GM23338 (cell line): ENCODE data around the gene HP. TPM values are rescaled to one million over a fixed set of nuclear protein-coding genes. Genes with fewer than 3 reads are reported as not detected.

Experiments used
- ATAC-seq: fragments of 200-7000 bp; cut with Tn5 transposase; 3 replicates; pipeline ENCODE4 v1.9.1; 2020
- DNase-seq: peaks from one replicate; pipeline ENCODE4 v3.0.0-alpha.2; 2015; ENCODE audit warnings: low spot score
- H2AFZ ChIP-seq: fragments of 200-600 bp; sonication (generic); 2 replicates; pipeline ENCODE4 v1.8.0; 2016; ENCODE audit warnings: antibody characterized with exemption, mild to moderate bottlenecking, moderate library complexity
- H3F3A ChIP-seq: fragments of 200-600 bp; sonication (generic); replicated peaks from 2 replicates; pipeline ENCODE4 v1.8.0; 2017; ENCODE audit warnings: antibody characterized with exemption, mixed run types, low read depth
- H3K27ac ChIP-seq: fragments of 200-600 bp; sonication (generic); 2 replicates; pipeline ENCODE4 v1.6.1; 2016; ENCODE audit warnings: low read depth
- H3K27me3 ChIP-seq: fragments of 200-600 bp; sonication (generic); 2 replicates; pipeline ENCODE4 v1.8.0; 2016; ENCODE audit warnings: mild to moderate bottlenecking, mixed run types, moderate library complexity; ENCODE audit not compliant: insufficient read depth
- H3K36me3 ChIP-seq: fragments of 200-600 bp; sonication (generic); 2 replicates; pipeline ENCODE4 v1.8.0; 2016; ENCODE audit warnings: mild to moderate bottlenecking; ENCODE audit not compliant: insufficient read depth
- H3K4me1 ChIP-seq: fragments of 200-600 bp; sonication (generic); 2 replicates; pipeline ENCODE4 v1.8.0; 2016; ENCODE audit warnings: mild to moderate bottlenecking, moderate library complexity; ENCODE audit not compliant: insufficient read depth
- H3K4me2 ChIP-seq: fragments of 200-600 bp; sonication (generic); 2 replicates; pipeline ENCODE4 v1.7.1; 2017; ENCODE audit warnings: mixed run types
- H3K4me3 ChIP-seq: fragments of 200-600 bp; sonication (generic); 2 replicates; pipeline ENCODE4 v1.6.1; 2016; ENCODE audit warnings: mixed run types
- H3K79me2 ChIP-seq: fragments of 200-600 bp; sonication (generic); replicated peaks from 2 replicates; pipeline ENCODE4 v1.8.0; 2017; ENCODE audit warnings: mild to moderate bottlenecking; ENCODE audit not compliant: insufficient read depth
- H3K9me2 ChIP-seq: fragments of 200-600 bp; sonication (generic); 2 replicates; pipeline ENCODE4 v1.8.0; 2017; ENCODE audit not compliant: insufficient read depth
- H4K20me1 ChIP-seq: fragments of 200-600 bp; sonication (generic); replicated peaks from 2 replicates; pipeline ENCODE4 v1.8.0; 2017; ENCODE audit warnings: mild to moderate bottlenecking; ENCODE audit not compliant: insufficient read depth
- H3K27ac Mint-ChIP-seq: 2 replicates; pipeline ENCODE4 v1.8.0; 2020; ENCODE audit warnings: inconsistent platforms, mild to moderate bottlenecking, moderate library complexity, mixed read lengths
- H3K27me3 Mint-ChIP-seq: 3 replicates; pipeline ENCODE4 v1.8.0; 2022; ENCODE audit warnings: low read depth, mild to moderate bottlenecking, moderate library complexity, mixed read lengths, inconsistent platforms; ENCODE audit not compliant: insufficient read depth, poor library complexity
- H3K36me3 Mint-ChIP-seq: 3 replicates; pipeline ENCODE4 v1.8.0; 2021; ENCODE audit warnings: low read depth, mild to moderate bottlenecking, inconsistent platforms, moderate library complexity, mixed read lengths
- H3K4me1 Mint-ChIP-seq: 3 replicates; pipeline ENCODE4 v1.8.0; 2020; ENCODE audit warnings: mild to moderate bottlenecking, inconsistent platforms, mixed read lengths
- H3K4me3 Mint-ChIP-seq: 3 replicates; pipeline ENCODE4 v1.8.0; 2021; ENCODE audit warnings: moderate library complexity, mild to moderate bottlenecking, inconsistent platforms, mixed read lengths
- H3K9me3 Mint-ChIP-seq: 3 replicates; pipeline ENCODE4 v1.8.0; 2020; ENCODE audit warnings: moderate library complexity, mild to moderate bottlenecking, inconsistent platforms, mixed read lengths
- CREB1 ChIP-seq: fragments of 250-450 bp; sonication (Bioruptor Pico); IDR thresholded peaks from 2 replicates; pipeline ENCODE4 v1.5.0; 2020; ENCODE audit warnings: low read depth, mild to moderate bottlenecking, moderate library complexity
- CTCF ChIP-seq, 2 experiments: fragments of 200-600 bp in 1 of 2; sonication (generic) in 1 of 2; conservative IDR thresholded peaks; 2 replicates each; pipeline versions ENCODE4 v1.5.1 to v1.6.1; 2016 to 2017; ENCODE audit warnings: antibody characterized with exemption in 2 of 2, low read depth in 2 of 2, mild to moderate bottlenecking in 2 of 2, moderate library complexity in 1 of 2
- ETS1 ChIP-seq: IDR thresholded peaks from 2 replicates; pipeline ENCODE4 v1.6.1; 2016; ENCODE audit warnings: antibody characterized with exemption
- EZH2 ChIP-seq: fragments of 200-600 bp; sonication (generic); IDR thresholded peaks from one replicate; pipeline ENCODE4 v1.8.0; 2017; ENCODE audit warnings: antibody characterized with exemption, mild to moderate bottlenecking, low read depth; ENCODE audit not compliant: unreplicated experiment
- EZH2phosphoT487 ChIP-seq: fragments of 200-600 bp; sonication (generic); IDR thresholded peaks from one replicate; pipeline ENCODE4 v1.8.1; 2018; ENCODE audit warnings: antibody characterized with exemption; ENCODE audit not compliant: unreplicated experiment
- JUNB ChIP-seq: IDR thresholded peaks from one replicate; pipeline ENCODE4 v1.6.1; 2016; ENCODE audit warnings: antibody characterized with exemption; ENCODE audit not compliant: unreplicated experiment
- NANOG ChIP-seq: IDR thresholded peaks from 2 replicates; pipeline ENCODE4 v1.6.1; 2016; ENCODE audit warnings: antibody characterized with exemption, borderline replicate concordance
- POLR2AphosphoS5 ChIP-seq: IDR thresholded peaks from 2 replicates; pipeline ENCODE4 v1.6.1; 2016; ENCODE audit warnings: antibody characterized with exemption, low read depth
- REST ChIP-seq: IDR thresholded peaks from one replicate; pipeline ENCODE4 v1.6.1; 2018; ENCODE audit warnings: antibody characterized with exemption; ENCODE audit not compliant: unreplicated experiment
- STAT1 ChIP-seq: IDR thresholded peaks from one replicate; pipeline ENCODE4 v1.6.1; 2016; ENCODE audit warnings: antibody characterized with exemption; ENCODE audit not compliant: unreplicated experiment
- ZNF114 ChIP-seq: fragments of 250-450 bp; sonication (Bioruptor Pico); IDR thresholded peaks from 2 replicates; pipeline ENCODE4 v1.5.0; 2020; ENCODE audit warnings: mild to moderate bottlenecking, moderate library complexity
- ZNF331 ChIP-seq: fragments of 250-450 bp; sonication (Bioruptor Pico); IDR thresholded peaks from 2 replicates; pipeline ENCODE4 v1.5.0; 2020; ENCODE audit warnings: low read depth, mild to moderate bottlenecking, moderate library complexity
- ZNF462 ChIP-seq: fragments of 250-450 bp; sonication (Bioruptor Pico); IDR thresholded peaks from 2 replicates; pipeline ENCODE4 v1.5.0; 2020; ENCODE audit warnings: mild to moderate bottlenecking, moderate library complexity
- polyA plus RNA-seq: library from polyadenylated mRNA; unstranded; fragments of >200 nt; fragmentation: Nextera tagmentation; extraction: Ambion mirVana; gene quantifications from 2 replicates; pipeline ENCODE4 v1.2.1, GENCODE V29; 2016
- total RNA-seq: library from RNA; depleted of rRNA; stranded (reverse); fragments of >200 nt; shearing (Covaris generic); gene quantifications from 2 replicates; pipeline ENCODE4 v1.2.3, GENCODE V29; 2014

The HP gene
- total and polyA plus RNA-seq, 2 experiments from 2014 or later, result 0.26 TPM; not detected in 1

- H3K9me3 Mint-ChIP-seq, result peaks cover 16% of the 10 kb centered on the region
- no peak overlapping the region for H2AFZ ChIP-seq
- no peaks in the 10 kb centered on the region for H4K20me1 ChIP-seq
- no peaks in the 10 kb centered on the region for H3K4me1 ChIP-seq
- TF ChIP-seq CREB1 (no peak), EZH2phosphoT487 (no peak), STAT1 (no peak), ZNF114 (CRISPR knock-in tag) (no peak), REST (no peak), JUNB (no peak), ZNF331 (CRISPR knock-in tag) (no peak), ETS1 (no peak), ZNF462 (CRISPR knock-in tag) (no peak), POLR2AphosphoS5 (no peak), EZH2 (no peak), NANOG (no peak), CTCF (conservative IDR thresholded peaks at IDR 0.05; ENCODE audit: low read depth in 2 of 2) (no peak)
- no peak overlapping the region for H3K4me2 ChIP-seq
- H3K27ac Mint-ChIP-seq, result no peak overlapping the region
- no peaks in the 10 kb centered on the region for H3K4me1 Mint-ChIP-seq
- DNase-seq, result no peak
- 0 out of 3 replicates have a peak, but pooled peaks cover 4% of the 10 kb centered on the region for H3K36me3 Mint-ChIP-seq
- H3K9me2 ChIP-seq, result no peaks in the 10 kb centered on the region
- H3K36me3 ChIP-seq, result no peaks in the 10 kb centered on the region
- H3K79me2 ChIP-seq, result no peaks in the 10 kb centered on the region
- H3K27me3 ChIP-seq, result no peaks in the 10 kb centered on the region
- ATAC-seq, result no peak
- no peak overlapping the region for H3K27ac ChIP-seq
- H3K27me3 Mint-ChIP-seq, result peaks cover 2% of the 10 kb centered on the region
- H3F3A ChIP-seq, result no peaks in the 10 kb centered on the region
- H3K4me3 Mint-ChIP-seq, result no peak overlapping the region
- no peak overlapping the region for H3K4me3 ChIP-seq
Observed at GRCh38 chr16:72049110-72049509, 5.2 kb upstream of the HP start.
